T47D (cell line): Measurements from ENCODE around the gene SNCB.
"Not testable (repeated sequence)": the region's sequence is repeated elsewhere in the genome, so short reads cannot be mapped to it uniquely, and the experiment has no call there.

ENCODE experiments used
- DNase-seq, 2 experiments: peaks; one replicate each; pipeline versions ENCODE4 v3.0.0 to v3.0.0-alpha.2; 2011 to 2012; ENCODE audit warnings: low read depth in 1 of 2, low spot score in 1 of 2
- JUND ChIP-seq: IDR thresholded peaks from 2 replicates; pipeline ENCODE4 v1.6.1; 2012; ENCODE audit warnings: low read depth
- in situ Hi-C: cut with HindIII; loops from 2 replicates; pipeline ENCODE4 v1.10.0; 2016; ENCODE audit warnings: low sequenced_read_pairs, low pct_unique_long_range_greater_than_20kb

SNCB gene

DNA sequence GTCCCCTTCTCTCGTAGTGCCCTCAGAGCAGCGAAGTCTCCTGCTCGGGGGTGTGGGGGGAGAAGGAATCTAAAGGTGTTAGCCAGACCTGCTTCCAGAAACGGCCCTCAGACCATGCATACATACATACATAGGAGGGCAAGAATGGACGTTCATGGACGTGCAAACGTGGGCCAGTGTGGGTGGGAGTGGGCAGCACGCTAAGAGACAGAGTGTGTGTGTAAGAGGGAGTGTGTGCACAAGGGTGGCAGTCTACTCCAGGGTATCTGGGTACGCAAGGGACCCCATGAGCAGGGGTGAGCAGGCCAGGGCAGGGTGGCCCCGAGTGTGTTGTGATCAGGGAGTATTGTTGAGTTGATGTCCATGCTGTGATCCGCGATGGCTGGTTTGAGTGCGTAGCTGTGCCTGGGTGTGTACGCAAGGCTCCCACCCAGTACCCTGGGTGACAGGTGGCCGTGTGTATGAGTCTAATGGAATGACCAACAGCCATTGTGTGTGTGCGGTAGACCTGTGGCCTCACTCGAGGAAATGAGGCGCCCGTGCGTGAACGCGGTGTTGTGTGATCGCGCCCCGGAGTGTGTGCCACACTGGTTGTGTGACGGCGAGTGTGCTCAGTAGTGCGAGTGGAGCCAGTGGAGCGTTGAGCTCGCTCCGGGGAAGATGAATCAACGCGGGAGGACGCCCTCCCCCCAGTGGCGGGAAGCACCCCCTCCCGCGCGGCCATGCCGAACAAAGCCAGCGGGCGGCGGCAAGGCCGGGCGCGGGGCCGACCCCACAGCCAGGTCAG lies 21.2 kb downstream of the SNCB start:
- in situ Hi-C loops: no loop called here
- TF ChIP-seq JUND: no peak
- DNase-seq: peak in 1 of 2 experiments; percentile 20

- no peak for TF ChIP-seq JUND
- in situ Hi-C loops: no loop called here
- DNase-seq: no peak
These were observed 22.1 kb downstream of the SNCB start for GRCh38 chr5:176608142-176608705.

- TF ChIP-seq JUND: no peak
- in situ Hi-C loops: no loop called here
- no peak for DNase-seq
These were observed 23.5 kb downstream of the SNCB start for GRCh38 chr5:176606875-176607274.

- no peak for DNase-seq
- no peak for TF ChIP-seq JUND
- in situ Hi-C loops: no loop called here
These were observed 24.3 kb downstream of the SNCB start for GRCh38 chr5:176606032-176606431.

- no peak for TF ChIP-seq JUND
- DNase-seq: no peak
- in situ Hi-C loops: no loop called here
These were observed 27.2 kb downstream of the SNCB start for GRCh38 chr5:176603091-176603490.

GRCh38 chr5:176601901-176602482 lies 28.3 kb downstream of the SNCB start:
- no peak for TF ChIP-seq JUND
- in situ Hi-C loops: no loop called here
- DNase-seq: no peak

- DNase-seq, in situ Hi-C loops: not testable (repeated sequence)
These were observed 30.4 kb downstream of the SNCB start for GRCh38 chr5:176599749-176600430.

DNA sequence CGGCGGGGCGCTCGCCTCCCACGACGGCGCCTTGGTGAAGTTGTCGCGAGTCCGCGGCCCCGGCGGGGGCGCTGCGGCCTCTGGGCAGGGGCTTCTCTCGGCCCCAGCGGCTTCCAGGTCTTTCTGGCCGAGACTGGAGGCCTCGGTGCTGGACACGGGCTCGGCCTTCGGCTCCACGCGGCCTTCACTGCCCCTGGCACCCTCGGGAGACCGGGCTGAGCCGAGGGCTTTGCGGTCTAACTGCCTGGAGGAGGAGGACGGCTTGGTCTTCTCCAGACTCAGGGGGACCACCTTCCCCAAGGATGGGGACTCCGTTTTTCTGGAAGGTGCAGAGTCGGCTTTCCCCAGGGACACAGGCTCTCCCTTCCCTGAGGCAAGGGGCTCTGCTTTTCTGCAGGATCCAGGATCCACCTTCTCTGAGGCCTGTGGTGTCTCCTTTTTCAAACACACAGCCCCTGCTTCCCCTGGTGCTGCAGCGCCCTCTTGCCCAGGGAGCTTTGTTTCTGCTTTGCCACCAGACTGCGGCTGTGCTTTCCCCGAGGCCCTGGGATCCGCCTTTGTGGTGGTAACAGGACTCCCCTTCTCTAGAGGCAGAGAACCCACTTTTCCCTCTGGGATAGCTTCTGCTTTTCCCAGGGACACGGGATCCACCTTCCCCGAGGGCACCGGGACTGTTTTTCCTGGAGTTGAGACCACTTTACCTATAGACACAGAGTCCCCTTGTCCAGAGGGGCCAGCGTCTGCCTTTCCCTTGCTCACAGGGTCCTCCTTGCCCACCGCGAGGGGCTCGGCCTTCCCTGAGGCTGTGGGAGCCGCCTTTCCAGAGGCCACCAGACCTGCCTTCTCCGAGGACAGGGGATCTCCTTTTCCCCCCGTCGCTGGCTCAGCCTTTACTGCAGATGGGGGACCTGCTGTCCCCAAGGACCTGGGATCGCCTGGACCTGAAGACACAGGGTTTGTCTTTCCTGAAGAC lies 32.6 kb downstream of the SNCB start:
- TF ChIP-seq JUND: no peak
- DNase-seq: no peak
- in situ Hi-C loops: no loop called here

DNA sequence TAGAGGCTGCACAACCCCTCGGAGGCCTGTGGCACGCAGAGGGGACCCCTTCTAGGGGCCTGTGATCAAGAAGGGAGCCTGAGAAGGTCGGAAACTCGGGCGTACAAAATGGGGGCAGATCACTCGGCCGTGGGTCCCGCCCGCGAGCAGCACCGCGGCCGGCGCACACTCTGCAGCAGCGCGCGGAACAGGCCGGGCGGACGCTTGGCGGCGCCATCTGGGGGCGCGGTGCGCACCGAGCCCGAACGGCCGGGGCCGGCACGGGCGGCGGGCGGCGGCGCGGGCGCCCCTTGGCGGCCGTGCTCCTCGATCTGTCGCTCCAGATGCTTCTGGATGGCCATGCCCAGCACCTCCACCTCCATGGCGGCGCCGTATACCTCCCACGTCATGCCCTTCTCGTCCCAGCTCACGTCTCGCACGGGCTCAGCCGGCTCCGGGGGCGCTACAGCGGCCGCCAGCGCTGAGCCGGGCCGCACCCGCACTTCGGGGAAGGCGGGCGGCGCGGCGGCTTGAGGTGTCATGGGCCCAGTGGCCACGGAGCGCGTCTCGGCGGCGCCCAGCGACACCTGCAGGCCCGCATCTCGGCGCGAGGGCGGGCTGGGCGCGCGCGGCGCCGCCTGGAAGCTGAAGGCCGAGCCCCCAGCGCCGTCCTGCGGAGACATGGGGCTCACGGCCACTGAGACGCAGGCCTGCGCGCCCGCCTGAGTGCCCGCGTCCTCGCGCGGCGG lies 33.5 kb downstream of the SNCB start:
- in situ Hi-C loops: no loop called here
- TF ChIP-seq JUND: no peak
- no peak for DNase-seq

DNA sequence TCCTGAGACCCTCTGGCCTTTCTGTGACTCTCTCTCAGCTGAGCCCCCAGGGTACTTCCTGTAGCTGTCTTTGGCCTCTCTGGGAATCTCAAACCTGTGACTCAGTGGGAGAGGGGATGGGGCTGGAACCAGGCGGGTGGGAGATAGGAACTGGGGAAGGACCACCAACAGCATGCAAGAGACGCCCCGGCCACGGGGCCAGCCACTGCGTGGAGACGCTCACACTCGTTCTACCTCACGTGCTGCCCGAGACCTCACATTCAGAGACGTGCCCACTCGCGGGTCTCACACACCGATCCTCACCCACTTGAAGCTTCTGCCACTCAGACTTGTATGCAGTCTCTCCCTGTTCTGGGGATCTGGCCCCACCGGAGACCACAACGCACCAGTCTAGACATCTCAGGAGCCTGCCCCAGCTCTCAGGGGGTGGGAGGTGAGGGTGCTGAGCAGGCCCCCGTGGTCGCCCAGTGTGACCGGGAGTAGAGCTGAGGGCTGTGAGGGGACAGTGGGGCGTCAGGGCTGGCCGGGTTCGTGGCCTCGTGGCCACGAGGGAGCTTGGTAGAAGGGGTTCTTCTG lies 34.2 kb downstream of the SNCB start:
- TF ChIP-seq JUND: no peak
- in situ Hi-C loops: no loop called here
- DNase-seq: no peak

GRCh38 chr5:176595386-176595943 lies 34.9 kb downstream of the SNCB start:
- in situ Hi-C loops: no loop called here
- no peak for DNase-seq
- TF ChIP-seq JUND: no peak
